ENCODE results near the gene RHOBTB3. TPM values are rescaled to one million over a fixed set of nuclear protein-coding genes. Genes with fewer than 3 reads are reported as not detected.

The RHOBTB3 gene
- total and polyA plus RNA-seq, 5 donors = 32.7 to 115 (median 102) TPM

DNA sequence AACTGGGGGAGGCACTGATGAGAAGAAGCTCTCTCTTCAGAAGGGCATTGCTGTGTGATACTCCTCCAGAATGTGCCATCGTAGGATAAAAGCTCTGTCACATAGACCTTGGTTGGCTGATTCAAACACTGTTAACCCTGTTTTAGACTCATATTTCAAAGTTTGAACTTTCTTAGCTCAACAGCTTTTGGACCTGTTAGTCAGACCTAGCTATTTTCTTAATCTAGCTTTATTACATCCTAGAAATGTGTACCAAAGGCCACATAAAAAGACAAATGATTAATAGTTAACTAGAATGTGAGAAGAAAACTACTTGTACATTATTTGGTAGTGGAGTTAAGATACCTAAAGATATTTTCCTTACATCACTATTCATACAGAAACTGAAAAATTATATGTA is 4.3 kb downstream of the RHOBTB3 start:
- H3K27me3 ChIP-seq (ENCODE audit: control insufficient read depth, insufficient read depth) = no peaks in the 10 kb centered on the region
- peaks cover 3% of the 10 kb centered on the region for H3K4me1 ChIP-seq (ENCODE audit: control insufficient read depth, insufficient read depth, low read length)
- ATAC-seq (no peak), DNase-seq (no peak)
- H3K4me3 ChIP-seq (ENCODE audit: low read length) = peak overlapping the region; percentile 70
- no peaks in the 10 kb centered on the region for H3K9me3 ChIP-seq (ENCODE audit: control insufficient read depth, low read length)
- WGBS = 19% methylated on average over 1 of the region's 1 CpG
- intact Hi-C loops (cut with DNase I) = loop anchor here in 1 of 4 donors (10.0 kb wide), 1 partner anchor 71 kb away; no protein-coding TSS in a partner anchor
- H3K27ac ChIP-seq (ENCODE audit: low read length) = peak overlapping the region; percentile 42

GRCh38 chr5:95738072-95738471 is 6.9 kb downstream of the RHOBTB3 start:
- DNase-seq = no peak
- WGBS = 41% methylated on average over 4 of the region's 4 CpGs
- ATAC-seq = peak in 1 of 2 donors; percentile 28
- no peak overlapping the region for H3K4me3 ChIP-seq (ENCODE audit: low read length)
- no peaks in the 10 kb centered on the region for H3K9me3 ChIP-seq (ENCODE audit: control insufficient read depth, low read length)
- peaks cover 5% of the 10 kb centered on the region for H3K4me1 ChIP-seq (ENCODE audit: control insufficient read depth, insufficient read depth, low read length)
- intact Hi-C loops (cut with DNase I) = loop anchor here in 1 of 4 donors (10.0 kb wide), 1 partner anchor 73 kb away; no protein-coding TSS in a partner anchor
- no peaks in the 10 kb centered on the region for H3K27me3 ChIP-seq (ENCODE audit: control insufficient read depth, insufficient read depth)
- H3K27ac ChIP-seq (ENCODE audit: low read length) = no peak overlapping the region

DNA sequence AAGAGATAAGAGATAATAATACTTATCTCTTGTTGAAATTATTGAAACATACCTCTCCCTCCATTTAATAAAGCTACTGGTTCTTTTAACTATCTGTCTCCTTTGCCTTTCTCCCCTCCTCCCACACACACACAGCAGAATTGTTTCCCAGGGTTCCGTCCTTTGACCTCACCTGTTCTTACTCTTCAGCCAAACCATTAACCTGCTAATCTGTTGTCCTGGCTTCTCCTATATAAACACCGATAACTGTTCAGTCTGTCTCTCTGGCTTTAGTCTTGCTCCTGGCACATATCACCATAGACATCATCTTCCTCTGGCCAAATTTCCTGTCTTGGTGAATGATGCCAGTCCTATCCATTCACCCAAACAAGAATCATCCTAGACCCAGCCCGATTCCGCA is 7.7 kb downstream of the RHOBTB3 start:
- intact Hi-C loops (cut with DNase I) = loop anchor here in 1 of 4 donors (10.0 kb wide), 1 partner anchor 74 kb away; no protein-coding TSS in a partner anchor
- 94% methylated on average over 4 of the region's 4 CpGs for WGBS
- Histone ChIP-seq H3K27me3 (ENCODE audit: control insufficient read depth, insufficient read depth) (no peaks in the 10 kb centered on the region), H3K27ac (ENCODE audit: low read length) (no peak overlapping the region), H3K4me3 (ENCODE audit: low read length) (no peak overlapping the region), H3K4me1 (ENCODE audit: control insufficient read depth, insufficient read depth, low read length) (peaks cover 7% of the 10 kb centered on the region), H3K9me3 (ENCODE audit: control insufficient read depth, low read length) (no peaks in the 10 kb centered on the region)
- no peak for ATAC-seq
- no peak for DNase-seq

- ATAC-seq (no peak), DNase-seq (no peak)
- Histone ChIP-seq H3K27me3 (ENCODE audit: control insufficient read depth, insufficient read depth) (no peaks in the 10 kb centered on the region), H3K27ac (ENCODE audit: low read length) (no peak overlapping the region), H3K4me3 (ENCODE audit: low read length) (no peak overlapping the region), H3K4me1 (ENCODE audit: control insufficient read depth, insufficient read depth, low read length) (peaks cover 7% of the 10 kb centered on the region), H3K9me3 (ENCODE audit: control insufficient read depth, low read length) (no peaks in the 10 kb centered on the region)
- intact Hi-C loops (cut with DNase I) = loop anchor here in 1 of 4 donors (10.0 kb wide), 1 partner anchor 75 kb away; no protein-coding TSS in a partner anchor
- WGBS = 85% methylated on average over 2 of the region's 2 CpGs
These were observed 8.7 kb downstream of the RHOBTB3 start for GRCh38 chr5:95739857-95740256.

DNA sequence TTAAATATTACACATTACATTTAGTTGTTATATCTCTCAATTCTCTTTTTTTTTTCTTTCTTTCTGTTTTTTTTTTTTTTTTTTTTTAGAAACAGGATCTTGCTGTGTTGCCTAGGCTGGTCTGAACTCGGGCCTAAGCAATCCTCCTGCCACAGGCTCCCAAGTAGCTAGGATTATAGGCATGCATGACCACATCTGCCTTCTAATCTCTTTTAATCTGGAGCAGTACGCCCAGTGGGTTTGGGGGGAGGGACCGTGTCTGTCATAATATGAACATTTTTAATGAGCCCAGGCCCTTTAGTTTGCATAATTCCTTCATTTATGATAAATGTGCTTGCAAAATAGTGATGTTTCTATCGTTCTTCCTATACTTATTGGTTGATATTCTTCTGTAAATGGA is 10.3 kb downstream of the RHOBTB3 start:
- 83% methylated on average over 4 of the region's 4 CpGs for WGBS
- Histone ChIP-seq H3K27me3 (ENCODE audit: control insufficient read depth, insufficient read depth) (no peaks in the 10 kb centered on the region), H3K4me1 (ENCODE audit: control insufficient read depth, insufficient read depth, low read length) (peaks cover 7% of the 10 kb centered on the region), H3K27ac (ENCODE audit: low read length) (no peak overlapping the region), H3K9me3 (ENCODE audit: control insufficient read depth, low read length) (no peaks in the 10 kb centered on the region), H3K4me3 (ENCODE audit: low read length) (no peak overlapping the region)
- DNase-seq = no peak
- no peak for ATAC-seq
- intact Hi-C loops (cut with DNase I) = no loop called here

DNA sequence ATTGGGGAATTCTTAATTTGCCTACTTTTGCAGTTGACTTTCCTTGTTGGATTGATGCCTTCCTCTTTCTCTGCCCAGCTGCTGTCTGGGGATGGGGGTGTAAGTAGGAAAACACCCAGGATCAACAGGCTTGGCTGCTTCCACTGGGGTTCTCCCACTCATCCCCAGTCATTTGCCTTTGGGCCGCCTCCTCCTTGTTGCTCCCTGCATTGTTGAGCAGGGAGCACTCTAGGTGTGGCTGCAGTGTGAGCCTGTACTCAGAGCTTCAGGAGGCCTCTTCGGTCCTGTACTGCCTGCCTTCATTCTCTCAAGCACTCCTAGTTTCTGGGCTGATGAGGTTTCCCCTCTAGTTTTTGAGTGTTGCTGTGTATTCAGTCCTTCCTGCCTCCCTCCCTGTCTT is 12.1 kb downstream of the RHOBTB3 start:
- Histone ChIP-seq H3K9me3 (ENCODE audit: control insufficient read depth, low read length) (no peaks in the 10 kb centered on the region), H3K27me3 (ENCODE audit: control insufficient read depth, insufficient read depth) (no peaks in the 10 kb centered on the region), H3K4me1 (ENCODE audit: control insufficient read depth, insufficient read depth, low read length) (peaks cover 7% of the 10 kb centered on the region), H3K27ac (ENCODE audit: low read length) (no peak overlapping the region), H3K4me3 (ENCODE audit: low read length) (no peak overlapping the region)
- DNase-seq (no peak), ATAC-seq (peak in 1 of 2 donors; percentile 37)
- intact Hi-C loops (cut with DNase I) = no loop called here
- 80% methylated on average over 2 of the region's 2 CpGs for WGBS

DNA sequence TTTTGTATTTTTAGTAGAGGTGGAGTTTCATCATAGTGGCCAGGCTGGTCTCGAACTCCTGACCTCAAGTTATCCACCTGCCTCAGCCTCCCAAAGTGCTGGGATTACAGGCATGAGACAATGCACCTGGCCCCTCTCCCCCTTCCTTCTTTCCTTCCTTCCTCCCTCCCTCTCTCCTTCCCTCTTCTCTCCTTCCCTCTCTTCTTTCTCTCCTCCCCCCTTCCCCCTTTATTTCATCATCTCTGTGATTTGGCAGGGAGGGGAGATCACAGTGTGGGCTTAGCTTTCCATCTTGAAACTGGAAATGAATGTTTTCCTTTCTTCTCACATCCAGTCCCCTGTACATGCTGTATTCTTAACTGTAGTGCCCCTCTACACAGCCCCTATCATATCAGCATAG is 12.7 kb downstream of the RHOBTB3 start:
- Histone ChIP-seq H3K4me1 (ENCODE audit: control insufficient read depth, insufficient read depth, low read length) (peaks cover 6% of the 10 kb centered on the region), H3K9me3 (ENCODE audit: control insufficient read depth, low read length) (no peaks in the 10 kb centered on the region), H3K27me3 (ENCODE audit: control insufficient read depth, insufficient read depth) (no peaks in the 10 kb centered on the region), H3K27ac (ENCODE audit: low read length) (no peak overlapping the region), H3K4me3 (ENCODE audit: low read length) (no peak overlapping the region)
- DNase-seq (no peak), ATAC-seq (peak; percentile 34 to 40)
- WGBS = 93% methylated on average over 1 of the region's 1 CpG
- intact Hi-C loops (cut with DNase I) = no loop called here

GRCh38 chr5:95746194-95746593 is 15.1 kb downstream of the RHOBTB3 start:
- Histone ChIP-seq H3K27me3 (ENCODE audit: control insufficient read depth, insufficient read depth) (no peaks in the 10 kb centered on the region), H3K9me3 (ENCODE audit: control insufficient read depth, low read length) (no peaks in the 10 kb centered on the region), H3K4me3 (ENCODE audit: low read length) (no peak overlapping the region), H3K27ac (ENCODE audit: low read length) (no peak overlapping the region), H3K4me1 (ENCODE audit: control insufficient read depth, insufficient read depth, low read length) (peaks cover 4% of the 10 kb centered on the region)
- DNase-seq = no peak
- intact Hi-C loops (cut with DNase I) = no loop called here
- no peak for ATAC-seq

DNA sequence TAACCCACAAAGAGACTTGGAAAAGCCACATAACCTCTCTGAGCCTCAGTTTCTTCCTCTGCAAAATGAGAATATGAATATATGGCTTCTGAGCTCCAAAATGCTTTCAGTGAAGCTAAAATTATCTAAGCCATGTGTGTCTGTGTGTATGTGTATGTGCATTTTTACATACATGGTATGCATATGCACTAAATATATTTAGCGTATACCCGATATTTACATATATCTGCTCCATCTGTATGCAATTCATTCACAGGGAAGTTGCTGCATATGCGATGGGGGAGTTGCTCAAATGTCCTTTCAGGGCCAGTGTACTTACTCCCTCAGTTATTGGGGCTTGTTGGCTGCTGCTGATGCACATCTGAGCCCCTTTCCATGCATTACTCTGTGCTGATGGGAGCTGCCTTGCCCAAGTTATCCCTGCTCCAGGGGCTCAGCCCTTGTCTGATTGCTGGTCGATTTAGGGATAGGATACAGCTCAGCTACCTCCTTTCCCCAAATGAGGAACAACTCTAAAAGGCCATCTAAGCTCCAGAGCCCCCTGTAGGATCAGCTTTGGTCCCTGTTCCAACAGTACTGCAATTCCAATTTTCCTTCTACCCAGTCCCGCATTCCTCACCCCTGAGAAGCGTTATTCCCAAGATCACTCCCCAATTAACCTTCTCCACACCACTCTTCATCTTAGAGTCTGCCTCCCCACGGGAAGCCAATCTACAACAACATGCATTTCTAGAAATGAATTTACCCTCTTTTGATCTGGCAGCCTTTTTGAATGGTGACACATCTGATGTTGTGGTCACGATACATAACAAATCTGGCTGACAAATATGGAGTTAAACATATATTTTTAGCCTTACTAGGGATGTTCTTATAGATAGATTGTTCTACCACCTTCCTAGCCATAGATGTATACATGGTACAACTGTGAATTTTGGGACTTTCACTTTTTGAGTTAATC is 15.9 kb downstream of the RHOBTB3 start:
- DNase-seq = no peak
- intact Hi-C loops (cut with DNase I) = no loop called here
- ATAC-seq = peak in 1 of 2 donors; percentile 53
- H3K9me3 ChIP-seq (ENCODE audit: control insufficient read depth, low read length) = no peaks in the 10 kb centered on the region
- H3K27me3 ChIP-seq (ENCODE audit: control insufficient read depth, insufficient read depth) = no peaks in the 10 kb centered on the region
- H3K27ac ChIP-seq (ENCODE audit: low read length) = no peak overlapping the region
- H3K4me3 ChIP-seq (ENCODE audit: low read length) = no peak overlapping the region
- WGBS = 68% methylated on average over 8 of the region's 8 CpGs
- peaks cover 3% of the 10 kb centered on the region for H3K4me1 ChIP-seq (ENCODE audit: control insufficient read depth, insufficient read depth, low read length)

GRCh38 chr5:95748133-95748532 is 17.0 kb downstream of the RHOBTB3 start:
- no peak overlapping the region for H3K4me3 ChIP-seq (ENCODE audit: low read length)
- WGBS = 39% methylated on average over 2 of the region's 2 CpGs
- intact Hi-C loops (cut with DNase I) = no loop called here
- no peaks in the 10 kb centered on the region for H3K27me3 ChIP-seq (ENCODE audit: control insufficient read depth, insufficient read depth)
- H3K27ac ChIP-seq (ENCODE audit: low read length) = no peak overlapping the region
- H3K4me1 ChIP-seq (ENCODE audit: control insufficient read depth, insufficient read depth, low read length) = peaks cover 3% of the 10 kb centered on the region
- no peak for ATAC-seq
- DNase-seq = no peak
- no peaks in the 10 kb centered on the region for H3K9me3 ChIP-seq (ENCODE audit: control insufficient read depth, low read length)

DNA sequence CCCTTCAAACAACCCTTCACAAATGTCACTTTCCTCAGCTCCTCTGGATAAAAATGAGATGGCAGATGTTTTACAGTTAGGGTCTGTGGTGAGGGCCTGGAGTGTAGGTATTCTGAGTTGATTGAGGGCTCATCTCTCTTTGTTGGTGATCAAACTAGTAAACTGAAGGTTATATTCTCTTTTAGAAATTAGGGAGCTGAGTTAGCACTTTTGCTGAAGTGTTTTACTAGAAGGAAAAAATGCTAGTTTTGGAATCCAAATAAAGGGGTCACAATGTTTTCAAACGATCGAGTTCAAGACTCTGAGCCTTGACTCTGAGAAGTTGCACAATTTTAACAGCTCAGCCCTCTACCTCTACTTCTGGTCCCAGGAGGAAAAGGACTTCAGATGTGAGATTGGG is 23.4 kb downstream of the RHOBTB3 start:
- no peaks in the 10 kb centered on the region for H3K27me3 ChIP-seq (ENCODE audit: control insufficient read depth, insufficient read depth)
- DNase-seq (no peak), ATAC-seq (no peak)
- H3K4me3 ChIP-seq (ENCODE audit: low read length) = no peak overlapping the region
- intact Hi-C loops (cut with DNase I) = no loop called here
- no peaks in the 10 kb centered on the region for H3K9me3 ChIP-seq (ENCODE audit: control insufficient read depth, low read length)
- no peak overlapping the region for H3K27ac ChIP-seq (ENCODE audit: low read length)
- peaks cover under 1% of the 10 kb centered on the region for H3K4me1 ChIP-seq (ENCODE audit: control insufficient read depth, insufficient read depth, low read length)
- 54% methylated on average over 2 of the region's 2 CpGs for WGBS
